NCI-H82 treated with DMSO at 0.1 percent for 48 hours (cell line): ENCODE measurements around the gene SIPA1L3.
"Not testable (repeated sequence)": the region's sequence is repeated elsewhere in the genome, so short reads cannot be mapped to it uniquely, and the experiment has no call there.

Experiments used
- DNase-seq: peaks from one replicate; lab custom pipeline; 2025; ENCODE audit not compliant: unreplicated experiment; lab: John Stamatoyannopoulos, UW

Gene SIPA1L3

DNA sequence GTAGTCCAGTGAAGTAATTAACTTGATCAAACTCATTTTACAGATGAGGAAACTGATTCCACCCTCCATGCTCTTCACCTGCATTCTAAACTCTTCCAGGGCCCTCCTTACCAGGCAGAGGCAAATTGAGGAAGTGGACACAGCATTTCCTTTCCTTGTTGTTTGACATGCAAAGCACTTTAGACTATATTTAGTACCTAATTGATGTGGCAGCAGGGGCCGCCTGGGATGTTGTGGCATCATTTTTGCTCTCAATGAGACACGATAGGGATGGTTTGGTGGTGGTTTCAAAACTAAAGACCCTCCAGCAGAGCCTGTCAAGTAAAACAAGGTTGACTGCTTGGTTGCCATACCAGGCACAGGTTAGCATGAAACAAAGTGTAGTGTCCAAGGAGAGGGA, 7.9 kb downstream of the SIPA1L3 start:
- DNase-seq: no peak

DNA sequence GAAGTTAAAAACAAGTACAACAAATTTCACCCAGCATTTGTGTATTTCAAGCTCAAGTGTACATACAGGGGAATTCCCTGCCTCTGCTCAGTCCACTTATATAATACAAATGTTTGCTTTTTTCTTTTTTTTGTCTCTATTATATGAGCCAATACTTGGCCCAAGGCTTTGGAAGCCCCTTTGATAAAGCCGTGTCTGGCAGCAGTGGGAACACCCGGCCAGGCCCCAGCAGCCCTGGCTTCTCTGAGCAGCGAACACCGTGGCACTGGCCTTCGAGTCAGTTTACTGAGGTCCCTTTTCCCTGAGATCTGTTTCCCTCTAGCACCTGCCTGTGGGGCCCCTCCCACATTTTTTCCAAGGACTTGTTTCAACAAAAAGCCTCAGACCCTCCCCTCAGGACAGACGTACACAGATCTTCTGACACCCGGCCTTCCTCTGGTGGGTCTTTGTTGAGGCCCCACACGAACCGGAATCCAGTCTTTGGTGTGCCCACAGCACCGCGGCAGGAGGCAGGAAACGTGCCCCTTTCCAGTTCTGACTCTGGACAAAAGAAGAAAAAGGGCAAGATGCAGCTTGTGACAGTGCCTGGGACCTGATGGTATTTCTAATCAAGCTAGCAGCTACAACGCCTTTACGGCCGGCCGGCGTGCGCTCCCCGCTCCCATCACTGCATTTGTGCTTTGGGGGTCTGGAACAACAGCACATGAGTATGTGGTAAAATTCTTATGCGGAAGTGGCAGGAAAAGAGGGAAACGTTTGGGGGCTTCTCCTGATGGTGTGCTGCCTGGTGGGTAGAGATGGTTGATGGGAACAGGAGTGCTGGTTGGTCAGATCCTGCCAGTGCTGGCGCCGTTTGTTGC, 13.8 kb downstream of the SIPA1L3 start:
- no peak for DNase-seq

DNA sequence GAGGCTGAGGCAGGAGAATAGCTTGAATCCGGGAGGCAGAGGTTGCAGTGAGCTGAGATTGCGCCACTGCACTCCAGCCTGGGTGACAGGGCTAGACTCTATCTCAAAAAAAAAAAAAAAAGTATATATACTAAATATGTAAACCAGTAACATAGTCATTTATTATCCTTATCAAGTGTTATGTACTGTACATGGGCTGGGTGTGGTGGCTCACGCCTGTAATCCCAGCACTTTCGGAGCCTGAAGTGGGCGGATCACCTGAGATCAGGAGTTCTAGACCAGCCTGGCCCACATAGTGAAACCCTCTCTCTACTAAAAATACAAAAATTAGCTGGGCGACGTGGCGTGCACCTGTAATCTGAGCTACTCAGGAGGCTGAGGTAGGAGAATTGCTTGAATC, 17.6 kb downstream of the SIPA1L3 start:
- DNase-seq: not testable (repeated sequence)

DNA sequence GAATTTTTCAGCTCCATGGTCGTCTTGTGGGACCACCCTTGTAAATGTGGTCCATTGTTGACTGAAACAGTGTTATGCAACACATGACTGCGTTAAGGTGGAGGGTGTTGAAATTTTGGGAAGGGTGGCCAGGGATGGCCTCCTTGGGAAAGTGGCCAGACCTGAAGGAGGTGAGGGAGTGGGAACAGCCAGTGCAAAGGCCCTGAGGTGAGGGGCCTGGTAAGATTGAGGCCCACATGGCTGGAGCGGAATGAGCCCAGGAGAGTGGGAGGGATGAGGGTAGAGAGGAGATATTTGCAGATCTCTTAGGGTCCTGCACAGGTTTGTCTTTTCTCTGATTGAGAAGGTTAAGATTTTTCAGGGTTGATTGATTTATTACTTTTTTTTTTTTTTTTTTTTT, 18.2 kb downstream of the SIPA1L3 start:
- DNase-seq: no peak

DNA sequence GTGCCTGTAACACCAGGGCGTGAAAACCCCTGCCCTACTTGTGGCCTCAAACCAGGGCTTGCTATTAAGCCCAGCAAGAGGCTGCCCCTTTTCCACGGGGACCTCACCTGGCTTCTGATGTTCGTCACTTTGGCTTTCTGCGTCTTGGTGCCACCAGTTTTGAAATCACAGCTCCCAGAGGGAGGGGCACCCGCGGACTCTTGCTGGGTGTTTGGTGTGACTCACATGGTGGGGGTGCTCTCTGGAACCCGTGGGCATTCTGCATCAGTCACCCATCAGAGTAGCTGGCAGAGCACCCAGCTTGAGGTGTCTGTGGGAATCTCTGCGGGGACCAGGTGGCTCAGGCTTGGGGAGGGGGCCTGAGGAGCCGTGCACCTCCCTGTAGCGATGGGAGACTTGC, 19.2 kb downstream of the SIPA1L3 start:
- no peak for DNase-seq

DNA sequence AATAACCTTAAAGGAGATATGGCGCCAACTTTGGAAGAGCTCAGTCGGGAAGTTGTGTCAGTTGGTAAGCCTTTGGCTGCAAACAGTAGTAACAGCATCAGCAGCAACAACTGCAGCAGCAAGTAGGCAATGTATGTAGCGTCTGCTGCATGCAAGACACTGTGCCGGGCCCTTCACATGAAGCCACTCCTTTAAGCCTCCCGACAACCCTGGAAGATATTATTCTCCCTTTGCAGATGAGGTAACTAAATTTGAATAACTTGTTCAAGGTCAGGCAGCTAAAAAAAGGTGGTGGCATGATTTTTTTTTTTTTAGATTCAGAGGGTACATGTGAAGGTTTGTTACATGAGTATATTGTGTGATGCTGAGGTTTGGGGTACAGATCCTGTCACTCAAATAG, 19.7 kb downstream of the SIPA1L3 start:
- DNase-seq: no peak

DNA sequence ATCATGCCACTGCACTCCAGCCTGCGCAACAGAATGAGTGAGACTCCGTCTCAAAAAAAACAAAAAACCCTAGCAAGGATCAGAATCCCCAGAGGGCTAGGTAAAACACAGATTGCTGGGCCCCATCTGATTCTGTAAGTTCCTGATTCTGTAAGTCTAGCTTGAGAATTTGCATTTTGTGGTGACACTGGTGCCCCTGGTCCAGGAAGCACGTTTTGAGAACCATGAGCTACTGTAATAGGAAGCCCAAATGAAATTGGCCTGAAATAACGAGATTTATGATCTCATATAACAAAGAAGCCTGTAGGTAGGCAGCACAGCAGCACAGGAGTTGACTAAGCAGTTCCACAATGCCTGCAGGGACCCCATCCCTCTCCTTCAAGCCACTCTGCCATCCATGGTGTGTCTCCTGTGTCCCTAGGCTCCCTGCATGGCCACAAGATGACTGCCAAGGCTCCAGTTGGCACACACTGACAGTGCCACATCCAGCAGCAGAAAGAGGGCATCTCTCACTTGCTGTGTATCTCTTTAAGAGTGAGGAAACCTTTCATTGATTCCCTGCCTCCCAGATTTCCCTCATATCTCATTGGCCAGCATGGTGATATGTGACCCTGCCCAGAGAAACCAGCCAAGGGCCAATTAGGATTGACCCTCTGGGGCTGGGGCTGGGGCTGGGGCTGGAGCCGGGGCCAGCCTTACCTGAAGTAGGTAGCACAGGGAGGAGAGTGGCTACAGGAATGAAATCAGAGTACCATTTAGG, 21.7 kb downstream of the SIPA1L3 start:
- no peak for DNase-seq

DNA sequence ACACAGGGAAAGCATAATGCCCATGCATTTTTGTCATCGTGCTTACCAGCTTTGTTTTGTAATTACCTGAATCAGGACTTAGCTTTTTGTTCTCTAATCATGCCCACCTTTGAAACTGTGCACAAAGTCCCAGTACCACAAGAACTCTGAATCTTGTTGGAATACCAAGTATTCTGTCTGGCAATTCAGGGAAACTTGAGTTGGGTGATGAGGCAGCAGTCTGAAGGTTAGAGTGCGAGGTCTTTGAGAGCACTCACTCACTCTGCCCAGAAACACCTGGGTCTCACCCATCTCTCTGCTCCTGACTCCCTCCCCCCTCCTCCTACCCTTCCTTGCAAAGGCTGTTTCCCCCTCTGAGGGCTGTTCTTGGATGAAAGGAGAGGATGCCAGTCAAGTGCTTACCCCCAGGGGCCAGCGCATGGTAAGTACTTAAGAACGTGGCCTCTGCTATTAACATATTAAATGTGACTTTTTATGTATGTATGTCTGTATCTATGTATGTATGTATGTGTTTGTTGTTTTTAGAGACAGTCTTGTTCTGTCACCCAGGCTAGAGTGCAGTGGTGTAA, 22.4 kb downstream of the SIPA1L3 start:
- DNase-seq: no peak

DNA sequence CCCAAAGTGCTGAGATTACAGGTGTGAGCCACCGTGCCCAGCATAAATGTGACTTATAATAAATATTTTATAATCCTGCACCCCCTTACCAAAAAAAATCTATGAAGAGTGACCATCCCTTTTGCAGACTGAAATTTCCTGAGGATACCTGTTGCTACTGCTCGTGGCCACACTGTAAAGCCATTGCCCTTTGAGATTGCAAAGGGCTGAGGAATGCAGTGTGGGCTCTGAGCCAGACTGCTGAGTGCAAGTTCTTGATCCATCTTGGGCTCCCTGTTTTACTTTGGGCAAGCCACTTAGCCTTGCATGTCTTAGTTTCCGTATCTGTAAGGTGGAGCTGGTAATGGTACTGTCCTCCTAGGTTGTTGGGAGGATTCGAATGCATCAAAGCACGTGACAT, 23.4 kb downstream of the SIPA1L3 start:
- DNase-seq: no peak

DNA sequence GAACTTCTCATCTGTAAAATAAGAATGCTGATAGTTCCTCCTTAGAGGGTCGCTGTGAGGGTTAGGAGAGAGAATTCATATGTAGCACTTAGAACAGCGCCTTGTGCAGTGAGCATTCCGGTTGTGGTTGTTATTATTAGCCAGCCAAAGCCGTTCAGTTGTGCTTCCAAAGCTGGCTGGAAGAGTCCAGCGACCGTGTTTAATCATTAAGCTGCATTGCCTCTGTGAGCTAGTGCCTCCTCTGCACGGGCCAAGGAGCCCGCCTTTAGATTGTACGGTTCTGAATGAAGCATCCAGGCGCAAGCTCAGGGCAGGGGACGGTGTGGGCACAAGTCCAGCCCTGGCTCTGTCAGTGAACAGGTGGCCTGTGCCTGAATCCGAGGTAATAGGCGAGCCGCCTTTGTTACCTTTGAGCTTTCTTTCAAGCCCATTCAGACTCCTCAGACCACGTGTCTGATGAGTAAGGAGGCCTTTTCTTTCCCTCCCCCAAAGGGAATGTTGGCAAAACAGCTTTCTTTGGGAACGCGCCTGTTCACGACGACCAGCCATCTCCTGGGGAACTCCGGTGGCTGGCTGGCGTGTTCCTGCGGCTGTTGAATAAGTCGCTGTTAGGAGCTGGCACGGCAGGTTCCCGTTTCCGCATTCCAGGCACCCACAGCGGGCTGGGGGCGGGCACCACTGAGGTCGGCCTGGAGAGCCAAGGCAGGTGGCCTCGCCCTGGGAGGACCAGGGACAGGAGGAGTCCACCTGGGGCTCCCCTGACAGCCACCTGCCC, 25.1 kb downstream of the SIPA1L3 start:
- DNase-seq: no peak

DNA sequence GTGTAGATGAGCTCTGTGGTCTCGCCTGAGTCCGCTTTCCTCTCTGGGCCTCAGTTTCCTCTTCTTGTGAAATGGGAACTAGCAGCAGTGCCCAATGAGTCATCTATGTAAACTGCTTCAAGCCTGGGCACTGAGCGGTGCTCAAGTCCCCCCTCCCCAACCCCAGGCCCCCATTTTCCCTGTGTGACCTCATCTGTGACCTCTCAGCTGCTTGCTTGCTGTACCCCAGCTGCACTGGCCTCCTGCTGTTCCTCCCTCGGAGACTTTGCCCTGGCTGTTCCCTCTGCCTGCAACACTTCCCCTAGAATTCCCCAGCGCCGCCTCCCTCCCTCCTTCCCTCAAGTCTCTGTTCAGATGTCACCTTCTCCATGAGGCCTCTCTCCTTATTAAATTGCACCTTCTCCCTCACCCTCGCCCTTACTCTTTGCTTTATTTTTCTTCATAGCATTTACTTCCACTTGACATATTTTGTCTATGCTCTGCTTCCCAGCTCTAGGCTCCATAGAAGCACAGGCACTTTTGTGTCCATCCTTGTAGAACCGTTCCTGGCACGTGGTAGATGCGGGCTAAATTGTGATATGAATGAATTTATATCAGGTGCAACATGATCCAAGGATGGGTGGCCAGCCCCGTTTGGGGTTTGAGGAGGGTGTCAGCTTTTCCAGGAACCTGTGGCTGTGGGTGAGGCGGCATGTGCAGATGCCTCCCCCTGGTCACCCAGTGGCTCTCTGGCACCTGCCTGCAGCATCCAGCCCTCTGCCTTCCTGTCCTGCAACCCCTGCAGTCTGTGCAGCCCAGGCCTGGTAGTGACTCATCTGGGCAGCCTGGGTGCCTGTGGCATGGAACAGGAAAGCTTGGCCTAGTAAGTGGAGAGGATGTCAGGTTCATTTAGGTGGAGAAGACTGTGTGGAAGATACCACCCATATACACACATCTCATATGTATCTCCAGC, 26.3 kb downstream of the SIPA1L3 start:
- DNase-seq: no peak

DNA sequence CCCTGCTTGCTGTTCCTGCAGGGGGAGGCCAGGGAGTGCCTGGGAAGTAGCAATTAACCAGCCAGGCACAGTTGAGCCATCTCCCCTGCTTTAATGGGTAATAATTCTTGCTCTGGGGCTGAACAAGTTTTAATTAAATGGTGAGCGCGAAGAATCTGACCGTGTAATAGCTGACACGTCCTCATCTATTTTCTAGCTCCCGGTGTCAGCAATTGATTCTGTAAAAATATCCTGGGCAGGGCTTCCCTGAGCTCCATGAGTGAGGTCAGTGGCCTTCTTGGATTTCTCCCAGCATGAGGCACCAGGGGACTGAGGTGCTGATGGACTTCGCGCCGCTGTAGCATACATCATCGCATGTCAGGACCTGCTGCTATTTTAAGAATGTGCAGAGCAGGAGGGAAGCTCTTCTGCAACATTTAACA, 26.9 kb downstream of the SIPA1L3 start:
- no peak for DNase-seq

DNA sequence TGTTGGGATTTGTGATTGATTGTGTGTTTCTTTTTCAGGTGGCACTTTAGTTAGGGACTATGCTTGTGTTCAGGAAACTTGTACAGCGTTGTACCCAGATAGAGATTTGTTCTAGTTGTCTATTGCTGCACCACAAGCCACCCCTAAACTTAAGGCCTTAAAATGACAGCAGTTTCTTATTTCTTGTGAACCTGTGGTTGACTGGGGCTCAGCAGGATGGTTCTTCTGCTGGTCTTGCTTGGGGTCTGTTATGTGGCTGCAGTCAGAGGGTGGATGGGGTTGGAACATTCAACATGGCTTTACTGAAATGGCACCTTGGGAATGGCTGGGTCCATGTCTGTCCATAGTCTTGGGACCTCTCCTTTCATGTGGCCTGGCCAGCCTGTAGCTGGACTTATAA, 28.3 kb downstream of the SIPA1L3 start:
- DNase-seq: no peak

DNA sequence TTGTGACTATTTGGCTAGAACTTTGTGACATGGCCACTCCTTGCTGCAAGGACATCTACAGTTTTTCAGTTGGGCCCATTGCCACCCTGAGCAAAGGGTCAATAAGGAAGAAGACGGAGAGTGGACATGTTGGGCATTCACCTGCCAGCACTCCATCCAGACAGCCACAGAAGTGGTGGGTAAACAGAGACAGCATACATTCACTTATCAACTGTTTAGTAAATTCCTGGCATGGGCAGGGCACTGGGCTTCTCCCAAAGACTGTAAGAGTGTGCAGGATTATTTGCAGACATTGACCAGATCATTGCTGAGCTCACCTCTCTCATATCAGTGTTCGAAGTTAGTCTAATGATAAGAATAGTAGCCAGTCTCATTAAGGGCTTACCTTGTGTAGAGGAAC, 29.2 kb downstream of the SIPA1L3 start:
- no peak for DNase-seq

DNA sequence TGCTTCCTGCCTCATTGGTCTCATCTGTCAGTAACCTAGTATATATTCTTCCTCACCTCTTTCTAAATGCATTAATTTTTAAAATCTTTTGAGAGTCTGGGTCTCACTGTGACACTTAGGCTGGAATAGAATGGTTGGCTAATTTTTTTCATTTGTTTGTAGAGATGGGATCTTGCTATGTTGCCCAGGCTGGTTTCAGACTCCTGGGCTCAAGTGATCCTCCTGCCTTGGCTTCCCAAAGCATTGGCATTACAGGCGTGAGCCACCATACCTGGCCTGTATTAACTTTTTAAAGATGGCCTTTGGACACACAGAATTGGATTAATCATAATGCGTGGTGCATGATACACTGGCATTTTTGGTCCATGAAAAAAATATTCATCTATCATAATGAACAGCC, 29.9 kb downstream of the SIPA1L3 start:
- no peak for DNase-seq

DNA sequence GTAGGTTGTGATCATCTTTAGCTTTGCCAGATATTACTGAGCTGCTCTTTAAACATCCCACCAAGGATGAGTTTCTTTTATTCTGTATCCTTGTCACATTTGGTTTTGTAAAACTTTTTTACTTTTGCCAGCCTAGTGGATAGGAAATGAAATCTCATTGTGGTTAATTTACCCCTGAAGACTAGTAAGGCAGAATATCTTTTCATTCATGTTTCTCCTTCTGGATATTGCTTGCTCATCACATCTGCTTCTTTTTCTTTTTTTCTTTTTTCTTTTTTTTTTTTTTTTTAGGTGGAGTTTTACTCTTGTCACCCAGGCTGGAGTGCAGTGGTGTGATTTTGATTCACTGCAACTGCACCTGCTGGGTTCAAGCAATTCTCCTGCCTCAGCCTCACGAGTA, 31.3 kb downstream of the SIPA1L3 start:
- no peak for DNase-seq

DNA sequence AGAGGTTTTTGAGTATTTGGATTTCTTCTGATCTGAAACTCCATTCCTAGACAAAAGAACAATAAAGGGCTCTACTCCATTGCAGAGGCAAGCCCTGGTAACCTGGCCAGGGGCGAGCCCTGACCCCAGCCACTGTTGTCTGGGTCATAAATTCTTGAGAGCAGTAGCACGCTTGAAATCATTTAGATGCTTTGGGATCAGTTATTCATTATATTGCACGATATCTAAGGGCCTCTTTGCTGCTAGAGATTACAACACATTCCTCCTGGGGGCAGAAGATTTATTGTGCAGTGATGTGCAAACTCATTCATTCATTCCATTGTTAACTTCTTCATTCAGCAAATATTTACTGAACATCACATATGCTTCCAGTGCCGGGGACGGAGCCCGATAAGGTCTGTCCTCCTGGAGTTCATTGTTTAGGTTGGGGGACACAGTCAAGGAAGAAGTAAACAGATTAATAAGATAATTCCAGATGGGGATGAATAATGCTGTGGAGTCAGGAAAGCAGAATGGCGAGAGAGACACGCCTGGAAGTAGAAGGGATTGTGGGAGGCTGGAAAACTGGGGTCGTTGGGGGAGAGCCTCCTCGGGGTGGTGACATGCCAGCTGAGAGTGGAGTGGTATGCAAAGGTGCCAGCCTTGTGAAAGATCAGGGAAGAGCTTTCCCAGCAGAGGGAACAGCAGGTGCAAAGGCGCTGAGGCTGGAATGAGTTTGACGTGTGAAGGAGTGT, 34.9 kb downstream of the SIPA1L3 start:
- DNase-seq: peak; percentile 6

DNA sequence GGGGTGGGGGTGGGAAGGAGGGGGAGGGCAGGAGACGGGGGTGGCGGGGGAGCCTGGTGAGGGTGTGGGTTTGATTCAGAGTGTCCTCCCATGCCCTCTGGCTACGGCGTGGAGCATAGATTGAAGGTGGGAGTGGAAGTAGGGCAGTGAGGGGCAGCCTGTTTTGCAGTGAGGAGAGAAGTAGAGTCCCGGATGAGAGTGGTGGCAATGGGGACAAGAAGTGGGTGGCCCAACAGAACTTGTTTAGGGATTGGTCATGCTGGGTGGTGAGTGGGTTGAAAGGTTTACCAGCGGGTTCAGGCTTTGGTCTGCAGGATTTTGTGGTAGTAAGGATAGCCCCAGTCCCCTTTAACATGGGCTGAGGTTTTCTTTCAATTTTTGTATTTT, 35.5 kb downstream of the SIPA1L3 start:
- no peak for DNase-seq

DNA sequence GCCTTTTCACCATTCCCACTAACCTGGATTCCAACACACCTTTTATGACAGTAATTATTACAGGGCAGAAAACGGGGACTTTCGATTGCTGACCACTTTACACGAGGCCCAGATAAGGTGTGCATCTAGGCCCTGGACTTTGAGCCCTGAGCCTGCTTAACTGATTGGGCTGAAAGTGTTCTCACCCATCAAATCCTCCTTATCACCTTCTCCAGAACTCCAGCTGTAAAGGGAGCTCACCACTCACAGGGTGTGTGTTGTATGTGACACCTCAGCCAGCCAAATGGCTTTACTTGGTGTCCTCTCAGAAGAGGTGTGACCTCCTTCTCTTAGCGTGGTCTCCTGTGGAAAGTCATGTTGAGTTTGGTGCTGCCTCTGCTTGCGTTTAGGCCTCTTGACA, 36.5 kb downstream of the SIPA1L3 start:
- no peak for DNase-seq

DNA sequence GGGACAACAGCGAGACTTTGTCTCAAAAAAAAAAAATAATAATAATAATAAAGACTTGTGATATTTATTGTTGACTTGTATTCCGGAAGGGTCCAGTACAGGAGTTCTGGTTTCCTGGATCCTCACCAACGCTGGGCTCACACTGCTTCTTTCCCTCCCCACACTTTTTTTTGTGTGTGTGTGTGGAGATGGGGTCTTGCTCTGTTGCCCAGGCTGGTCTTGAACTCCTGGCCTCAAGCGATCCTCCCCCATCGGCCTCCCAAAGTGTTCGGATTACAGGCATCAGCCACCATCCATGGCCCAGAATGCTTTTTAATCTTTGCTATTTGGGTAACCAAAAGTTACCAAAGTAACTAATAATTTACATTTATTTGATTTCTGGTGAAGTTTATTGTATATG, 39.1 kb downstream of the SIPA1L3 start:
- DNase-seq: no peak
